Kidney tubule cell (primary cell): ENCODE measurements around the gene PCSK7.

Experiments
- DNase-seq: peaks from one replicate; pipeline ENCODE4 v3.0.0-alpha.2; 2018; ENCODE audit warnings: low spot score

Gene PCSK7

DNA sequence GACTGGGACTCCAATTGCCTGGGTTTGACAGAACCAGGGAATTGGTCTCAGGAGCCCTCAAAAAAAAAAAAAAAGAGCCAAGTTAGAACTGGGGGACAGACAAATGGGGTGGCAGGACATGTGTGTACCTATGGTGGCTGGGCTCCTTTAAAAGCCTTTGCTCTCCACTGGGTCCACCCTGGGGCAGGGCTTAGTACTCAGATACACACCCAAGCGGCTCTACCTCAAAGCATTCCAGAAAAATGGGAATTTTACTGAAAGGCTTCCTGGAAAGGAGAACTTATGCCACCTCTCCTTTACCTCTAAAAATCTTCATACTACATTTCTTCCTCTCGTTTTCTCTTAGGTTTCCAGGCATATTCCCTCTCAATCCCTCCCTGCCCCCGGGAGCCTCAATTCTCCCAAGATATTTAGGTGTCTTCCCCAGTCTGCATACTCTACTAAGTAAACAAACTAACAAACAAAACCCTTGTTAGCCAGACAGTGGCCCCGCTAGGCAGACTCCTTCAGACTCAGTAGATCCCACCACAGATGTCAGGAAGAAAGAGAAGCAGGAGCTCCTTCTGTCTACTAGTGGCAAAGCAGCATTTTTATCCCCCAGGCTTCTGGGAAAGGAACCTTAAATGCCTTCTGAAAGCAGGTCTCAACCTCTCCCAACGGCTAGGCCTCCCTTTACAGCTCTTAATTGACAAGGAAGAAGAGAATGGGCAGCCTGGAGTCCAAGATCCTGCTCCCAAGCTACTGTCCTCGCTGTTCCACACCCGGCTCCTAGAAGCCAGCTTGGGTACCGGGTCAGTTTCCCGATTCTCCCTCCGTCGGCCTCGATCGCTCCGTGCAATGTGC is 653 bp downstream of the PCSK7 start:
- peak; percentile 13 for DNase-seq

DNA sequence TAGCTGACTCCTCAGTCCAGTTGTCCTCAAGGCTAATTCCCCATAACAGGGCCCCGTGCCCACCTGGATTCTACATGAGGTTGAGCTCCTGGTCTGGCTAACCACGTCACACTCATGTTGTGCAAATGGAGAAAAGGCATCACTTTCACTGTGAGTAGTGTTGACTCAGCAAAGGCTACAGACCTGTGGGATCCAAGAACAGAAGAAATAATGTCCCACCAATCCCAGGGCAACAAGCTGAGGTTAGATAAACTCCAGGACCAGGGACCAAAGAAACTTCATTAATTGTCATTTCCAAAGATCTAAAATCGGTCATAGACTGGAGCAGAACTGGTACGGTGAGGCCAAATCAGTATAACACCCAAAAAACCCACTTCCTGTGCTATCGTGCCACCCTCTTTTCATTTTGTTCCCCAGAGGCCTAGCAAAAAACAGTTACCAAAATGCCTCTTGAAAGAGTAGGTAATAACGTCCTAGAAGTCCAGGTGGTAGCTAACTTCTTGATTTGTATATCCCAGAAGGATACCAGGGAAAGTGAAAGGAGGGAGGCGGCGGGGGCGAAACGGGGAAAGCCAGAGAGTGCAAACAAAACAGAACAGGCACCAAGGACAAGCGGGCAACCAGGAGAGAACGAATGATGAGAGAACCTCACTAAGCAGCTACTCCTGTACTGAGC is 1.4 kb downstream of the PCSK7 start:
- no peak for DNase-seq

DNA sequence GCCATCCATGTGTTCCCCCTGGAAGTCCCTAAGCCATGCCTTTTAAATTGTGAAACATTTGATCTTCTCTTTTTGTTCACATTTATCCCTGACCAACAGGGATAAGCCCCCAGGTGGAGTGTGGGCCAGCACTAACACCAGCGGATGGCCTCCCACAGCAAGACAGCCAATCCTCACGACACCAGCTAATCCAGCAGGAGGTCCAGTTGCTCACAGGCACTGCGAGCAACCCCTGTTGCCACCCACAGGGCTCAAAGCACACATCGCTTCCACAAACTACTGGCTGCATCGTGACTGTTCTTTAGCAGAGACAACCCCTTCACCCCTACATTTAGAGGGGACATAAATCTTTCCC is 2.0 kb downstream of the PCSK7 start:
- DNase-seq: no peak

DNA sequence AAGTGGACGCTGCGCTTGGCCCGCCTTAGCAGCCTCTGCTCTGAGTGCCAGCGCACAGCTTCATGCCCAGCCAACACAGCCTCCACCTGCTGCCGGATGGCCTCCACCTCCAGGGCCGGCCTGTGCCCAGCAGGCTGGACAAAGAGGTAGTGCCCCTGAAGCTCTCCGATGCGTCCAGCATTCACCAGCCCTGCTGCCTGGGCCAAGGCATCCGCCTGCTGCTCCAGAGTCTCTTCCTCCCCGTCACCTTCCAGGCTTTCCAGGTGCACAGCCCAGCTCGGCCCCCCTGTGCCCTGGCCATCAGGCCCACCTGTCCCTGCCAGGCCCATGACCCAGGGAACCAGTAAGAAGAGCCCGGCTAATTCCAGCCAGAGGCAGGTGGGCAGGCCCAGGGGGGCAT is 2.5 kb downstream of the PCSK7 start:
- no peak for DNase-seq

DNA sequence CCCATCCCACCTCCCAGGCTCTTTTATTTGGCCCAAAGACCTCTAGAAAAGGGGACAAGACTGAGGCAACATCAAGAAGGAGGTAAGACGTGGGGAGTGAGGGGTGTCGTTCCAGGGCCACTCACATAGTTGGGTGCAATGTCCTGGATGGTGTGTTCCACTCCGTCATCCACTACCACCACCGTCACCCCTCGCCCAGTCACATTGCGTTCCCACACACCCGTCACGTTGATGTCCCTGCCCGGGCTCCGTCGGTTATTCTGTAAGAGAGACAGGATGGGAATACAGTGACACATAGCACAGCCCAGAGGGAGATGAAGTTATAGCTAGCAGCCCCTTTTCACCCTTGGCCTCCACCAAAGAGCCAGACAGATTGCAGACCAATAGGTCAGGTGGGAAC is 3.8 kb downstream of the PCSK7 start:
- DNase-seq: no peak

DNA sequence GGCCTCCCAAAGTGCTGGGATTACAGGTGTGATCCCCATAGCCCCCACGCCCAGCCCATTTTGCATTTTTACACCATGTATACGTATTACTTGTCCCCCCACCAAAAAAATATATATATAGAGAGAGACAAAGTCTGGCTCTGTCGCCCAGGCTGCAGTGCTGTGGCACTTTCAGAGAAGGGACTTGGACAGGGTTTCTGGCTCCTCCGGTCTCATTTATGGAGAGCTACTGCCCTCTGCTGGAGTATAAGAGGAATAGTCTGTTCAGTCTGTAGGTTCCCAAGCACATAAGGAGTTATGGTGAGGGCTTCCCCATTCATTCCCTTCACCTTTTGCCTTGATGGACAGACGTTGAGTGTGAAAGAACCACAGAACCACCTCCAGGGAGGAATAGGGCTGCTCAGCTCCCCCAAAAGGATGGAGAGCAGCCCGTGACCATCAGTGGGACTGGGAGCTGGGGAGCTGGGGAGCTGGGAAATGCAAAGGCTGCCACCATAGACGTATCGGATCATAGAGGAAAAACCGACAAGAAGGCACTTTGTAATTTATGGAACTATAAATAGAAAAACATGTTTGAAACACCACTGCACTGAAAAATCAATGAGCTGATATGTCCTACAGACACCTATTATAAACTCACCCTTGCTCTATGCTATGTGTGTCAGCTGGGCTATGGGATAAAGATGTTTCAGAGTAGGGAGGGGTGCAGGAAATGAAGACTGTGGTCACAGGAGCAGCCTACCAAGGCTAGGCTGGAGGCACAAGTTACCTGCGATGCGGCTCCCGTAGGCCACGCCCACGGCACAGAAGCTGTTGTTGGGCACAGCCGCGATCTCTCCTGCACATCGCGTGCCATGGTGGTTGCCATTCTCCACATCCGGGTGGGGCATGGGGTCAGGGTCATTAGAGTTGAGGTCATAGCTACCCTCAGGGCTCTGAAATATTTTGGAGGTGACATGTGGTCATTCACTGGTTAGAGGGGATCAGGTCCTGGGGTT is 5.2 kb downstream of the PCSK7 start:
- DNase-seq: peak; percentile 84

DNA sequence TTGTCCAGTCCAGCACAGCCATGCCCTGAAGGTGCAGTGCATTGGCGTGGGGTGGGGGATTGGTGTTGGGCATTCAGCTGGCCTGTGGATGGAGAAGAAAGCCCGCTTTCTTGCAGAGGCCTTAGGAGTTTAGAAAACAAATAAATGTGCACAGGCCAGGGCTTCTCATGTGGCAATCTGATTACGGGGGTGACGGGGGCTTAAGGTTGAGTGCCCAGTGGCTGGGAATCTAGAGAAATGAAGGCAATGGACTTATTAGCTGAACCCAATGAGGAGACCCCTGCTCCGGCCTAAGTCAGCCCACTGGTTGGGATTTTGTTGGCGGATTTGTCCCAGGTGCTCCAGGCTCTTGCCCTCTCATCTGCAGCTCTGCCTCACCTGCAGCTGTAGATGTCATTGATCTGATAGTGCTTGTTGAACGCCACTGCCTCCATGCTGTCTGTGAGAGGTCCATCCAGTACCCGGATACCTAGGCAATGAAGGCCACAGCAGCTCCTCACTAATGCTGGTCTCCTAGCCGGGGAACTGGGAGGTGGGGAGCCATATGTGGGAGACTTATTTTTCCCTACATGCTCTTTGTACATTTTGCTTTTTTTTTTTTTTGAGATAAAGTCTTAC is 6.2 kb downstream of the PCSK7 start:
- DNase-seq: no peak

DNA sequence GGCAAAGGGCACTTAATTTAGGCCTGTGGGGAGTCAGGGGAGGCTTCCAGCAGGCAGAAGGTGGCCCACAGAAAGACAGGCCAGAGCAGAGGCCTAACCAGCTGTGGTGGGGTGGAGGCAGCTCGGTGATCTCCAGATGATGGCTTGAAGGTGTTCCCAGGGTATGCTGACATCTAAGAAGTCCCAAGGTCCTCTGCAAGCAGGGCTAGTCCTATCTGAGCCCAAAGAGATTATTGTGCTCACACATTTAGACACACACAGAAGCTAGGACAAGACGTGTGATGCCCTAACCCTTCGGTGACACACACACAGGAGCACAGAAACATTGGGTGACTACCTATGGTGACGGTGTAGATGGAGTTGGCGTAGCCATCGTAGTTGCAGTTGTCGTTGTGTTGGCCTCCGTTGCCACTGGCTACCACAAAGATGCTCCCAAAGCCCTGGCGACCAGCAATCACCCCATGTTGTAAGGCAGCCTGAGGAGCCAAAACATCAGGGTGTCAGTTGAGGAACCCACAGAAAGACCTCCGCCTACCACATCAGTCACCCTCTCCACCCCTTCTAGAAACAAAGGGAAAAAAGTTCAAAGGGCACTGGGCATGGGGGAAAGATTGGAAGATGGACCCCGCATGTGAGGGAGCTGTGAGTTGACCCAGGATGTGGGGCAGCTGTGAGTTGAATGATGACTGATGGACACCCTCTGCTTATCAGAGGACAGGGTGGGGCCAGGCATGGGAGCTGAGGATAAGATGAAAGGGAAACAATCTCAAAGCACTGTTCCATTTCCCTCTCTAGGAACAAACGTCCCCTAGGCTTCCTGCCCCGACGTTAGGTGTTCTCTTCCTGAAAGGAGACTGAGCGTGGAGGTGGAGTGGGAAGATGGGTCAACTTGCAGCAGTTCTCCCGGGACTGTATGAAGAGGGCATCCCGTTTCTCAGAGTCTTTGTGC is 7.9 kb downstream of the PCSK7 start:
- no peak for DNase-seq

DNA sequence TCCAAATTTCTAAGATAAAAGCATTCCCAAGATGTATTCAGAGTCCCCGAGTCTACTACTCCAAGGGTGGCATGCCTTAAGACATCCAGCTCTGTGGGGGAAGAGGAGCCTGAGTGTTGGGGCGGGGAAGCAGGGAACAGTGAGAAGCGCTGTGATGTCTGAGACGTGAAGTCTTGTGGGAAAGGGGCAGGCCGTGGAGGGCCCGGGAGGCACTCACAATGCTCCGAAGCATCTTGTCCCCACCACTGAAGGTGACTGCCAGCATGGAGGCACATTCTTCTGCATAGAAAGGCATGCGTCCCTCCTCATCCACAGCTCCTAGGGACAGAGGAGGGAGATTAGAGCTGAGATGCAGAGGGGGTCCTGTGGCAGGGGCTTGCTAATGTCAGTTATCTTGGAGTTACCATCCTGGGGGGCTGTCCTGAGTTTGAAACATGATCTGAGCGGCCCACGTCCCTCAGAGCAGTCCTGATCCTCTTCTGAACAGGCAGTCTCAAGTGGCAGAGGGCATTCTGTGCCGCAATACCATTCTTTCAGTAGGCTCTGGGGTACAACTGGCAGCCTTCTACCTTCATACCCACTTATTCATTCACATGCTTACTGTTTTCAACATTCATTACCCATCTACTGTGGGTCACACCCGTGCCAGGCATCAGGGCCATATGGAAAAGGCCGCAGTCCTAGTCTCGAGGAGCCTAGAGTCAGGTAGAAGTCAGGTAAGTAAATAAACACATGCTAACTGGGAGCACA is 8.7 kb downstream of the PCSK7 start:
- no peak for DNase-seq

DNA sequence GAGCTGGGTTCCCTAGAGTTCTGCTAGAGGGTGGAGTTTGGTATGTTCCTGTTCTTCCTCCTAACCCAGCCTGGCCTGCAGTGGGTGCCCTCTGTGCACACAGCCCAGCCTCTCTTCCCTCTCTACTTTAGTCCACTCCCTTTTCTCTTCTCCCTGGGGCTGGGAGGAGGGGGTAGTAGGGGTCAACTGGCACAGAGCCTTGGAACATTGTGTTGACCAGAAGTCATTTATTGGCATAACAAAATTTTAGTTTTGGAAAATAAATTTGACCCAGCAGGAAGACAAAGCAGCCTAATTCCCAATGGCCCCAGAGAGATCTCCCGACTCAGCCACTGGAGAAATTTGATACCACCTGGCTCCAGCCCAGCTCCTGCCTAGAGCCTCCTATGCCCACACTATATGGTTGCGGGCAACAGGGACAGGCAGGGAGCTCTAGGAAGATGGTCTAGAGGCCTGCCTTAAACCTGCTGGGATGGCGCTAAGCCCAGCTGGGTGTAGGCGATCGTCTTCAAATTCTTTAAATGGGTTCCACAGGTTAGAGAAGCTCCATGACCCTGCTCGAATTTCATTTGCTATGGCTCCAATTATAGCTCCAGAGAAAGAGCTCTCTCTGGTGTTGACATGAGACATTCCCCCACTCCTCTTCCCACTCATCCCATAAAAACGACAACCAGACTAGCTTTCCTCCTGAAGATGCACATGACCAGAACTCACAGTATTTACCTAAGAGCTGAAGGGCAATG is 9.9 kb downstream of the PCSK7 start:
- no peak for DNase-seq

DNA sequence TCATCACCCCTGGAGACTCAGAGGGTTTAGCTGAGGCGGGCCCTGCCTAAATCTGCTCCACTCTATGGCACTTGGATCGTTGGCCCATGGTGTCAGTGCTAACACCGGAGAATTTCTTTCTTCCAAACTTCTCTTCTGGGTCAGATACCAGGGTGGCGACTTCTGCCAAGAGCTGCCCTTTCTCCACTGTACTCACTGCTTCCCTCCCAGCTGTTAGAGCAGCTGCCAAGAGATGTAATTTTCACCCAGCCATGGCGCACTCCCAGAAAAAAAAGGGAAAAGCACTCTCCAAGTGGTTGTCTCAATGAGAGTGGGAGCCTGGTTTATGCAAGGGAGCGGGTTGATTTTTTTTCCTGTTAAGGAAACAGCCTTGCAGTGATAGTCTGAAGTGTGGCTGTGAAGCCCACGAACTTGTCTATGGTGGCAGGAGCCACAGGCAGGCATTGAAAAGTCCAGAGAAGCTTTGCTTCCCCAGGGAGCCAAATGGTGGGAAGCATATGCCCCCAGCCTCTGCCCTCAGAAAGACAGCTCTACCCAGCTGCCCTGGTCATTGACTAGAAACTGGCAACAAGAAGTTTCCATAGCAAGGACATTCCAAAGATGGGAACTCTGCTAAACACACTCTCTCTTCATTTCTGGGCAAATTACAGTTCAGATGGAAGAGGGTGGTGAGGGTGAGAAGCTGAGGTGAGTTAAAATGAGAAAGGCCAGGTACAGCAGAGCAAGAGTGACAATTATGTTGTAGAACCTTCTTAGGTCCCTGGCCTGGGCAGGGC is 10.7 kb downstream of the PCSK7 start:
- DNase-seq: no peak

DNA sequence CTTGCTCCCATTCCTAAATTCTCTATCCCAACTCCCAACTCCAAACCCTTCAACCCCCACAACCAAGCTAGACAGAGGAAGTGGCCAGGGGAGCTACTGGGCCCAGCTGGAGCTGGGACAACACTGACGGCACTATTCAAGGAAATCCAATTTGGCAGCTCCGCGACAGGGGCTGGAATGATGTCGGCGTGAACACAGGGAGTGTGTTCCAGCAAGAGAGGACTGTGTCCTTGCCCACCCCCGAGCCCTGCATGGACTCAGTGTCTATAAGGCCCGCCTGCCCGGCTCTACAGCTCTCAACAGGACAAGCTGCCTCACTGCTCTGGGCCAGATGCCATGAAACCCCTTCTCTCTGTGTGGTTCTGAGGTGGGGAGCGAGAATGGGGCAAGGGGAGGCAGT is 11.3 kb downstream of the PCSK7 start:
- no peak for DNase-seq

DNA sequence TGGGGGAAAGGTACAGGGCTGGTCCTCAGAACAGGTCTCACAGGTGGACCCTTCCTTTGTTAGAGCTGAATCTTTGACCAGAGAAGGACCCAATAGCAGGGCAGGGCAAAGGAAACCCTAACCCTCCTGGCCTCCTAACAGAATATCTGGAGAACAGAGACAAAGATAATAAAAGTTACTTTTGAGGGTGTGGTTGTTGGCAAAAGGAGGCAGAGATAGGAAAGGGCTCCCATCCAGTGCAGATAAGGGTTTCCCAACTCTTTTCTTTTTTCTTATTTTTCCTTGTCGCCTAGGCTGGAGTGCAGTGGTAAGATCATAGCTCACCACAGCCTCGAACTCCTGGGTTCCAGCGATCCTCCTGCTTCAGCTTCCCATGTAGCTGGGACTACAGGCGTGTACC is 11.9 kb downstream of the PCSK7 start:
- no peak for DNase-seq

DNA sequence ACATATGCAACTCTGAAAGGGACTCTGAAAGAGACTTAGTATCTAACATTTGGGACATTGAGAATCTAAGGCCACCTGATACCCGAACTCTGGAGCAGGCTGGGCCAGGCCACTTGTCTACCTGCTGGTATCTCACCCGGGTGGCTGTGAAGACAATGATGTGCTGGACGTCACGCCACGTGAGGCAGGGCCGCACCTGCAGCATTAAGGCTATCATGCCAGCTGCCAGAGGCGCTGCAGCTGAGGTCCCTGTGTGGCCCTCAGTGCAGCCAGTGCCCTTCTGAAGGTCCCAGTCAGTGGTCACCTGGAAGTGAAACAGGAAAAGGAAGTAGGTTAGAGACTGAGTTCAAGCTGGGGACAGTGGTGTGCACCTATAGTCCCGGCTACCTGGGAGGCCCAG is 12.4 kb downstream of the PCSK7 start:
- DNase-seq: no peak

DNA sequence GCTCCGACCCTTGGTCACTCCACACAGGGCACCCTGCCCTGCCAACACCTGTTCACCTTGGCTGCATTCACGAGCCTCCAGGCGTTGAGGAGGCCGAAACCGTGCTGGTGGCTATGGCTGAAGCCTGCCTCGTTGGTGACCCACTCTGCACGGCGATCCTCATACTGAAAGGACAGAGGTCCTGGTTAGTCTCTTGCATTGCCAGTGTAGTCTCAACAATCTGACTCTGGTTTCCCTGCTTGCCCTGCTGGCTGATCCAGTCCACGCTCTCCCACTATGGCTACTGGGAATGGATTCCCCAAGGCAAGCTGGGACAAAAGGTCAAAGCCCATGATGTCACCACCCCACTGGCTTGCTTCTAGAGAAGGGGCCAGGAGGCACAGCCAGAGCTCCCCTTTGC is 12.9 kb downstream of the PCSK7 start:
- DNase-seq: no peak

DNA sequence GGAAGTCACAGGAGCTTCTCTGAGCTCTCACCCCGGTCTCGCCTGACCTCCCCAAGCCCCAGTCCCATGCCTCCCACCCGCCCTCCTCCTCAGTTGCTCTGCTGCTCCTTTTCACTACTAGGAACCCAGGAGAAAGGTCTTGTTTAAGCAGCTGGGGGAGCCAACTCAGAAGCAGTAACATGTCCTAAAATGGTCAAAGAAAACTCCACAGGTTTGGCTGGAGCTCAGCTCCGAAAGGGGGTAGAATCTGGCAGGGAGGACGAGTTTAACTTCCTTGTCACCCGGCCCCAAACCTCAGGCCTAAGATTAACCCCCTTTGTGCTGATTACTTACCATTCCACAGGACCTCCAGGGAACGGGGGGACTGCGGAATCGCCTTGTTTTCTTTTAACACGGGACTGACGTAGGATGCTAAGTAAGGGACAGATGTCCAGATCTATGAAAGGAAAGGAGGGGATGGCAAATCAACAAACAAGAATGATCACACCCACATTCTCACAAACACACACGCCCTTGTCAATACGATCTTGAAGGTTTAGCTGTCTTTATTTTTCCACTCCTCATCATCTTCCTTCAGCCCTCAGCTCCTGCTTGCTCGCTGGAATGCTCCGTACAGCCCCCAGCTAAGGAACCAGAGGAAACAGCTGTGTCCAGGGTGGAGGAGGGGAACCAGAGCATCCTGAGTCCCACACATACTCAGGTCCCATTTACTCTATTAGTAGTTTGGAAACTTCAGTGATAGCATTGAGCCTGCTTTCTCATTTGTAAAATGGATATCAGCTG is 13.5 kb downstream of the PCSK7 start:
- DNase-seq: no peak

DNA sequence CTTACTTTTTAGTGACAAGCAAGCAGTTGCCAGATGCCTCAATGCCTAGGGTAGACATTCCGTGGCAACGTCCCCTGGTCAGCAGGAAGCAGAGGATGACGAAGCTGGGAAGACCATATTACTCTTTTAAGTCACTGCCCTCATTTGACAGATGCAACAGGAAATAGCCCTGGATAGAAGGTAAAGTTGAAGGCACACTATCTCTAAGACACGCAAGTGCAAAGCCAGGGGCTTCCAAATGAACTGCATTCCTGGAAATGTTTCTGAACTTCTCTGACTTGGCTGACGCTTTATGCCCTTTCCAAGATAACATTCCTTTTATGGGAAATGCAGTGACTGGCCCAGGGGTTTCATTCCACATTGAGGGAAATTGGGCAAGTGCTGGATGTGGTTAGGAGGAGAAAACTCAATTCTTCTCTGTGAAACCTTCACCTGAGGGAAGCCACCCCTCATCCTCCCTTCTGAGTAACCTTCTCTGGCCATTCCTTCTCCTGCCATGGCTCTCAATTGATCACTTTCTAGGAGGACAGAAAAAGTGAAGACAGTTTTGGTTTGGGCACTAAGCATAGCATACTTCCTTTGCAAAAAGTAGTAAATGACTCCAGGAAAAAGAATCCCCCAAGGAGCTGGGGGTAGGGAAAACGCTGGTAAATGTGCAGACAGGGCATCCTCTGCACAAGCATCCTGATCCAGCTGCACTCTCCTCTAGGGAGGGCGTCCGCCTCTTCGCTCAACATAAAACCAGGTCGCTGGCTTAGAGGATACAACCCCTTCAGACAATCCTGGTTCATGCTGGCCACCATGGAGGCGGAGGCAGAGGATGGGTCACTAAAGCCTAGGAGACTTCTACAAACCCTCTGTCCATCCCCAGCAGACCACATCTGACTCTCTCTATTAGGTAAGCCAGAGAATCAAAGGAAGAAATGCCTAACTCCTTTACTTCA is 14.5 kb downstream of the PCSK7 start:
- DNase-seq: no peak
